Measurements from ENCODE around the gene KNG1.
"Not testable (repeated sequence)": the region's sequence is repeated elsewhere in the genome, so short reads cannot be mapped to it uniquely, and the experiment has no call there.

Gene KNG1

GRCh38 chr3:186717039-186717457 lies at the start of gene KNG1:
Gene KNG1, plus strand, starts transcription at chr3:186717359. Its CDS starts 184 bp downstream, at chr3:186717543.
- DNase-seq (ENCODE audit: low read depth in 2 of 2, low spot score in 1 of 2) = no peak

- DNase-seq (ENCODE audit: low read depth in 2 of 2, low spot score in 1 of 2) = no peak
These were observed 48.7 kb upstream of the KNG1 start for GRCh38 chr3:186668426-186668825.

- DNase-seq (ENCODE audit: low read depth in 2 of 2, low spot score in 1 of 2) = no peak
These were observed 47.6 kb upstream of the KNG1 start for GRCh38 chr3:186669378-186670084.

GRCh38 chr3:186670155-186670554 lies 47.0 kb upstream of the KNG1 start:
- no peak for DNase-seq (ENCODE audit: low read depth in 2 of 2, low spot score in 1 of 2)

GRCh38 chr3:186671051-186671450 lies 46.1 kb upstream of the KNG1 start:
- no peak for DNase-seq (ENCODE audit: low read depth in 2 of 2, low spot score in 1 of 2)

GRCh38 chr3:186678604-186679003 lies 38.6 kb upstream of the KNG1 start:
- no peak for DNase-seq (ENCODE audit: low read depth in 2 of 2, low spot score in 1 of 2)

GRCh38 chr3:186679151-186679550 lies 38.0 kb upstream of the KNG1 start:
- no peak for DNase-seq (ENCODE audit: low read depth in 2 of 2, low spot score in 1 of 2)

- no peak for DNase-seq (ENCODE audit: low read depth in 2 of 2, low spot score in 1 of 2)
These were observed 36.3 kb upstream of the KNG1 start for GRCh38 chr3:186680869-186681268.

GRCh38 chr3:186682812-186683211 lies 34.3 kb upstream of the KNG1 start:
- no peak for DNase-seq (ENCODE audit: low read depth in 2 of 2, low spot score in 1 of 2)

GRCh38 chr3:186683979-186684378 lies 33.2 kb upstream of the KNG1 start:
- no peak for DNase-seq (ENCODE audit: low read depth in 2 of 2, low spot score in 1 of 2)

- DNase-seq (ENCODE audit: low read depth in 2 of 2, low spot score in 1 of 2) = not testable (repeated sequence)
These were observed 30.7 kb upstream of the KNG1 start for GRCh38 chr3:186686475-186686874.

GRCh38 chr3:186687120-186687651 lies 30.0 kb upstream of the KNG1 start:
- DNase-seq (ENCODE audit: low read depth in 2 of 2, low spot score in 1 of 2) = no peak

- DNase-seq (ENCODE audit: low read depth in 2 of 2, low spot score in 1 of 2) = not testable (repeated sequence)
These were observed 26.9 kb upstream of the KNG1 start for GRCh38 chr3:186690304-186690703.

GRCh38 chr3:186691676-186692075 lies 25.5 kb upstream of the KNG1 start:
- no peak for DNase-seq (ENCODE audit: low read depth in 2 of 2, low spot score in 1 of 2)

- DNase-seq (ENCODE audit: low read depth in 2 of 2, low spot score in 1 of 2) = no peak
These were observed 23.3 kb upstream of the KNG1 start for GRCh38 chr3:186693843-186694242.

GRCh38 chr3:186694288-186695032 lies 22.7 kb upstream of the KNG1 start:
- no peak for DNase-seq (ENCODE audit: low read depth in 2 of 2, low spot score in 1 of 2)

GRCh38 chr3:186696522-186696921 lies 20.6 kb upstream of the KNG1 start:
- no peak for DNase-seq (ENCODE audit: low read depth in 2 of 2, low spot score in 1 of 2)

- no peak for DNase-seq (ENCODE audit: low read depth in 2 of 2, low spot score in 1 of 2)
These were observed 19.6 kb upstream of the KNG1 start for GRCh38 chr3:186697510-186697909.

GRCh38 chr3:186700267-186700666 lies 16.9 kb upstream of the KNG1 start:
- no peak for DNase-seq (ENCODE audit: low read depth in 2 of 2, low spot score in 1 of 2)

- not testable (repeated sequence) for DNase-seq (ENCODE audit: low read depth in 2 of 2, low spot score in 1 of 2)
These were observed 14.7 kb upstream of the KNG1 start for GRCh38 chr3:186702451-186702850.

GRCh38 chr3:186705882-186706780 lies 11.0 kb upstream of the KNG1 start:
- no peak for DNase-seq (ENCODE audit: low read depth in 2 of 2, low spot score in 1 of 2)

Data from stimulated activated CD8-positive, alpha-beta memory T cell treated with anti-CD3 and anti-CD28 coated beads, Interleukin-4, amount 100 ng/mL, for 1 hour (primary cell).